Measurements from ENCODE around the gene TNIK.

TNIK gene

DNA sequence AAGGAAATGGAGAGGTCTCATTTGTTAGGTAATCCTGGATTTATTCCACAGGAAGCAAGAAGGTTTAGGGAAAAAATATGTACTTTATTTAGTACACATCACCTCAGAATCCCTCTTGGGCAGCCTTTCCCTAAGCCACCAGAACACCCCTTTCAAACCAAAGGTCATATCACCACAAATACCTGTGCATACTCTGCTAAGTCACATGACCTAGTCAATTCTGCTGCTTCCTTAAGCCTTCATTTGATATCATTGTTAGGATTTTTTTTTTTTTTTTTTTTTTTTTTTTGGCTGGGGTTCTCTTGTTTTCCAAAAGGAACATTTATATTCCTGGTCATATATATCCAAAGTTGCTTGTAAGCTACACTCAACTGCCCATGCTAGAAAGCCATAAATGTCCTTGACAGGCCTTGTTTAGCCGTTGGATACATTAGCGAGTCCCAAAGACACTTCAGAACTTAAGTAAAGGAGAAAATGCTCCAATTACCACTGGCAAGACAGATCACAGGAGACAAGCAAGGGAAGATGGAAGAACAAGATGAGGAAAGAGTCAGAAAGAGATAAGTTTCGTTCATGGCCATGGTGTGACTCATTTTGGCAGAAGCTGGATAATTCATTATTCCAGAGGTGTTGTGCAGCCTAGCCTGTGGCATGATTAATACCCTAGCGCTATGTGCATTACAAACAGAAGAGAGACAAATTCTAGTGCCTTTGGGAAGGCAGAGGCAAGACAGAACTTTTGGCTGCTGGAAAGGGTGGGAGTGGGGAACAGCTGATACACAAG is 278.1 kb downstream of the TNIK start:
- DNase-seq: no peak

DNA sequence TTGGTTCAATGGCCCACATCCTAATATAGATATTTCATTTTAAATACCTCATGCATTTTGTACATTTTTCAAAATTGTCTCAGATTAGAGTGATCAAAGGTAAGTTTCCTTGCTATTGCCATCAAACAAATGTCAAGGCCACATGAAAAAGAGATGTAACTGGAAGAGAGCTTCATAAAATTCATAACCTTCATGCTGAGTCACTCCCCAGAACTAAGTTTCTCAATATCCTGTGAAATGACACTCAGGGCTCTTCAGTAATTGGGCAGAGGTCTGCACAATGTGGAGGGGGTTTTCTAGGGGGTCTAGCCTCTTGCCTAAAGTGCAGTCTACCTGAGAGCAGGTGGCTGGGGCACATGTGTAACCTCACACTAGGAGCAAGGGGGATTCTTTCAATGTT is 281.5 kb downstream of the TNIK start:
- DNase-seq: no peak

DNA sequence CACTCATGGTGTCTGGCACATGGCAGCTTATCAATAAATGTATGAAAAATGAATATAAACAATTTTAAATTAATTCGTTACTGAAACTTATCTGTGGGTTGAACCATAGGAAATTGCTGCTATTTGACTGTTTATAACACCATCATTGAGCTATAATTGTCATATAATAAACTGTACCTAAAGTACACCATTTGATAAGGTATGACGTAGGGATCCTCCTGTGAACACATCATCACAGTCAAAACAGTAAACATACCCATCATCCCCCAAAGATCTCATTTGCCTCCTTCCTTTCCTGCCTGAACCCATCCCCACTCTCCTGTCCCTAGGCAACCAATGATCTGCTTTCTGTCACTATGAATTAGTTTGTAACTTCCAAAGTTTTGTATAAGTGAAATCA is 282.7 kb downstream of the TNIK start:
- no peak for DNase-seq

DNA sequence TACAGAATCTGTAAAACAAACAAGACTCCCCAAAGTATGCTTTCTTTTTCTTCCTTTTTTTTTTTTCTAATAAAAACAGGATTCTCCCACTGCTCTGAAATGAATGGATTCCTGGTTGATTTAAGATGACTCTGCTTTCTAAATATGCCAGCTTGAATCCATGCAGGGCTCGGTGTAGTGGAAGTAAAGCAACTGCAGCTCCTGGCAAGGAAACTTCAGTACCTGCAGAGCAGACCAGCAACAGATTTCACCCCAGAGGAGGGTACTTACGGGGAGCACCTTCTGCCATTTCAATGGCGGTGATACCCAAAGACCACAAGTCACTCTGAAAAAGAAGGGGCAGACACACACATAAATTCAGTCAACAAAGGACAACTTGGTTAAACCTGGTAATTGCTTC is 283.1 kb downstream of the TNIK start:
- DNase-seq: no peak

DNA sequence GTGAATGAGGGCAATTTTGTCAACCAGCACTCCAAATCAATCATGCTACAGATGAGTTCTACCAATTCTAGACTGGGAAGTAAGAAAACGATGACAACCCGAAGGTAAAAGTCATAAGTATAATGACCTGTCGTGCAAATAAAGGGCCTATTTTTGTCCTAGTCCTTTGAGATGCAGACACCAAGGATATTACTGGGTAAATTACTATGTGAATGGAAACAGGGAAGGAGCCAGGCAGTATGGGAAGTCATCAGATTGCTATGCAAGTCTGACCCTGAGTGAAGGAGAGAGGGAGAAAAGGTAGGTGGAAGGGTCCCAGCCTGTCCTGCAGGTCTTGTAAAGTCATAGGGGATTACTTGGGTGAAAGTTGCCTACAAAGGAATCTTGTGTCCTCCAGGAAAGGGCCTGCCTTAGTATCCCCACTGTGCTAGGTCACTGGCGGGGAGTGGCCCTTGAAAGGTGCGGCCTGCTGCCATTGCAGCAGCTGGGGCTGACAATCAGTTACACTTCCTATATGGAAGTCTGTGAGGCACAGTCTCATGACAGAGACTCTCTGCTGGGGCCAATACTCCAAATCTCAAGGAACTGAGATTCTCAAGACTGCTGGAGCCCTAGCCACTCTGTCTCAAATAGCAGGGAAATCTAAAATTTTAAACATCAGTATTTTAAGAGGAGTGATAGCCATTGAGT is 283.8 kb downstream of the TNIK start:
- DNase-seq: no peak

DNA sequence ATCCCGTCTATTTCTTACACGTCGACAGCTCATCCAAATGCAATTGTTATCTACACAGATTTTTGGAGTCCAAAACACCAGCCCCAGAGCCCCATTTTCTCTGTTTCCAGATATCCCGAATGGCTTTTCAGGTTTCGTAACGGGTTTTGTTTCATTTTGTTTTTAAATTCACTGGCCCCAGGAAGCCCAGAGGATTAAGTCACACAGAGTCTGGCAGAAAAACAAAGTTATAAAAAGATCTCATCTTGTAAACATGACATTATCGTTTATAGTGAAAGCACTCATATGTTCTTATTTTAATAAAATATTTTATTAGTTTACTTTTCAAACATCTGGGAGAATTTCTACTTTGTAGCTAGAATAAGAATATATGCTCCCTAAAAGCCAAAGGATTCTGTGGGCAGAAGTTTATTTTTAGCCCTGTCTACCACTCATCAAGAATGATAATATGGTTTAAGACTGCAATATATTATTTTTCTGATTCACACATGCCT is 284.4 kb downstream of the TNIK start:
- no peak for DNase-seq

DNA sequence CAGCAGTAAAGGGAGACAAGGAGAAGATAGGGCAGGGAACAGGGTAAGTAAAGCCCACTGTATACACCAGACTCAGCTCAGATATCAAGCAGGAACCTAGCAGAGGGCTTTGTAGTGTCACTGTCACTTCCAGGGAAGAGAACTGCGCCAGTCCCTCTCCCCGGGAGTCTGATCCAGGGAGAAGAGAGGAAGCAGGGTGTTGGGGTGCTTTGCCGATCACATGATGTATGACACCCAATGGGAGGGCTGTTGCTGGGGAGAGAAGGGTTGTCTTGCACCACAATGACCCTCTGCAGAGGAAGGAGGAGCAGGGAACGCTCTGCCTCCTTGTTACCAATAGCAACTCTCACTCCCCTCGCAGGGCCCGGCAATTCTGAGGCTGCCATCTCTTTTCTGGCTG is 286.5 kb downstream of the TNIK start:
- no peak for DNase-seq

DNA sequence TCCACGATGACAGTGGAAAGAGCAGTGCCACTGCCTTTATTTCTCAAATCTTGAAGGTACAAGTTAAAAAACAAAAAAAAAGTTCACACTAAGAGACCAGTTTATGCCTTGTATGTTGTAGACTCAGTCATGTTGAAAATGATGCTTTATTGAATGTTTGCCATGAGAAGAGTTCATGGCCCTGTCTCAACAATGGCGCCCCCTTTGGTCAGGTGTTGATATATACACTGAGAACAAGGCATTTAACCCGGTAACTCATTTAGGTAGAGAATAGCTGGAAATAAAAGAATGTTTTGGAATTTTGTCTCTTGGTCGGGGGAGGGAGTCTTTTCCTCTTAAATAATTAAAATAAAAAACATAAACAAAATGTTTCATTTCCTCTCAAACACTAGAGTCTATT is 288.1 kb downstream of the TNIK start:
- DNase-seq: no peak

DNA sequence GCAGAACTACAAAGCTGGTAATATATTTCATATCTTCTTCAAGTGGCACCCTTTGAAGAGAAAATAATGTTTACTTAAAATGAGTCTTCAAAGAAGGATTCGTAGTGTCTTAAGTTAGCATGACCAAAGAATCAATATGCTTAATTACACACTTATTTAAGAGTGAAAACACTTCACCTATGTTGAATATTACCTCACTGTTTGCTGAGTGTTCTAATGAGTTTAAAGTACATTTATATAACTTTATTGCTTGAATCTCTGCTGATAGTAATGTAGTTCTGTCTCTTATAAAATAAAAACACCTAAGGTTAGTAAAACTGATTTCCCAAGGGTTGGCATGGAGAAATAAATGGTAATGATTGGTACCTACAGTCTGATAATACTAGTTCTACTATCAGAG is 290.3 kb downstream of the TNIK start:
- no peak for DNase-seq

DNA sequence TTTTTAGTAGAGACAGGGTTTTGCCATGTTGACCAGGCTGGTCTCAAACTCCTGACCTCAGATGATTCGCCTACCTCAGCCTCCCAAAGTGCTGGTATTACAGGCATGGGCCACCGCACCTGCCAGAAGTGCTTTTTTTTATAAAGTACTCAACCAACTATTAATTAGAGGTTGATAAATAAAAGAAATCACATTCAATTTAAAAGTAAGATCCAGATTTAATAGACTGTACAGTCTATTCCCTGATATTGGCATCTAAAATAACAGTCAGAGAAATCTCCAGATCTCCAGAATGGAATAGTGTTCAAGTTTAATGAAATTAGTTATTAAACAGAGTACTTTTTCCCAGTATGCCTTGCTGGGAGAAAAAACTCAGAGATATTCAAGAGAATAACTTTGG is 290.8 kb downstream of the TNIK start:
- no peak for DNase-seq

DNA sequence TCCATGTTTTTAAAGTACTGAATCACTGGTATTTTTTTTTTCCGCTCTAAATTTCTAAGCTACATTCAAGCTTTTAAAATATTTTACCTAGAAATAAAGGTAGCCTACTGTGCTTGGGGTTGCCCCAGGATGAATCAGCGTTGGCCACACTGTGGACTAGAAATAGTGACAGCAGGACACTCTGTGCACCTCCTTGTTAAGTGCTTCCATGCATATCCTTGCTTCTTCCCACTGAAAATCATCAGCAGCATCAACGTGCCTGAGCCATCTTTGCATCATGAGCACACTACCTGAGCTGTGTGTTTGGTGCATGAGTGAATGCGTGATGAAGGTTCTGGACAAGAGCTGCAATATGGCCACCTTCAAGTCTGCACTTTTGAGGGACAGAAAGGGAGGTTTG is 291.7 kb downstream of the TNIK start:
- no peak for DNase-seq

DNA sequence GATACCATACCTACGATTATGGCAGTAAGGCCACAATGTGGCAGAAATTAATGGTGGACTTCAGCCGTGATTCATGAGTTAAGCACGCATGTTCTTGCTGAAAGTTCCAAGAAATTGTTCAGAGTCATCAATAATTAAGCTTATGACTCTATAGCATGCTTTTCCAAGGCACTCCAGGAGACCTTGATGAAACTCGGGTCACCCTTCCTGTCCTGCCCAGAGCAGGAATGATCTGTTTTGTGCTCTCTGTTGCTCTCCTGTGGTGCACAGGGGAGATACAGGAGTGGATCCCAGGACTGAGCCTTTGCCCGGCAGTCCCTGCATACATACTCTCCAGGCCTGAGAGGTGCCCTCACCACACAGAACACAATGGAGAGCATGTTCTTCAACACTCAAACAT is 292.1 kb downstream of the TNIK start:
- no peak for DNase-seq

DNA sequence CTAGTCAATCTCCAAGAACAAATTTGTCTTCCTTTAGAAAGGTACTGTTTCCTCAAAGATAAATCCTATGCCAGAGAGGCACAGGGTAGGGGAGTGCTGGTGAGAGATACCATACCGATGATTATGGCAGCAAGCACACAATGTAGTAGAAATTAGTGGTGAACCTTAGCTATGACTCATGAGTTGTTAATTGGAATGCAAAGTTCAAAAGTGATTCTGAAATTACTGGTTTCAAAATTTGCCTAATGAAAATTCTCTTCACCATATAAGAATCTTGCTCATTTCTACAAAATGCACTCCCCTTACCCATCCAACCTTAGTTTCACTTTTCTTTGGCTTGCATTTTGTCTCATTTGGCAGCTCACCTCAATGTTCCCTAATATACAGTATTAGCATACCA is 294.2 kb downstream of the TNIK start:
- no peak for DNase-seq

DNA sequence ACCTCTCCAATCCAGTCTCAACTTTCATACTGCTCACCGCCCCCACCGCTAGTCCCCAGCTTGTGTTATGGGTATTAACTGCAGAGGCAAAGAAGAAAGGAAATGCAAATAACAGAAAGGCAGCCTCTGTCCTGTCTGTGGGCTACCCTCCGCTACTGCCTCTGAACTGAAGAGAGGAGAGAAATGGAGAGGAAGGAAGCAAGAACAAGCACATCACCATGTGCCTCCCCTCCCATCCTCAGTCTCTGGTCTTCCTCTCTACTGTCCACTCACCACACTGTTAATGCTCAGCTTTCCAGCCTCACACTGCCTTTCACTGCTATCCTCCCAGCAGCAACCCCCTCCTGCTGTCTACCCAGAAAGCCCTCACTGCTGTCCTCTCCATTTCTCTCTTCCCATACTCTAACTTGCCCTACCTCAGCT is 294.7 kb downstream of the TNIK start:
- no peak for DNase-seq

DNA sequence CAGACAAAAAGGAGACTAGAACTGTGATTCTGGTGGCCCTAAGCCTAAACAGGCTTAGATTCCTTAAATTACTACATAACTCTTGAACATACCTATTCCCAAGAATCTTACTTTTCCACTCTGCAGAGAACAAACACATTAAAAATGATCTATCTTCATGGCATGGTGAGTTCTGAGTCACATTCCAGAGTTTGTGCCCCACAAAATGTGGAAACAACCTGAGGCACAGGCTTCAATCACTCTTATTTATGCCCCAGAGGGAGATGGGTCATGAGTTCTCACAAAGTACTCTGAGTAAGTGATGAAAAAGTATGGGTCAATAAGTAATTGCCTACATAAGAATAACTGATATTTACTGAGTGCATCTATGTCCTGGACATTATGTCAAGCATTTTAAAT is 296.1 kb downstream of the TNIK start:
- DNase-seq: no peak

DNA sequence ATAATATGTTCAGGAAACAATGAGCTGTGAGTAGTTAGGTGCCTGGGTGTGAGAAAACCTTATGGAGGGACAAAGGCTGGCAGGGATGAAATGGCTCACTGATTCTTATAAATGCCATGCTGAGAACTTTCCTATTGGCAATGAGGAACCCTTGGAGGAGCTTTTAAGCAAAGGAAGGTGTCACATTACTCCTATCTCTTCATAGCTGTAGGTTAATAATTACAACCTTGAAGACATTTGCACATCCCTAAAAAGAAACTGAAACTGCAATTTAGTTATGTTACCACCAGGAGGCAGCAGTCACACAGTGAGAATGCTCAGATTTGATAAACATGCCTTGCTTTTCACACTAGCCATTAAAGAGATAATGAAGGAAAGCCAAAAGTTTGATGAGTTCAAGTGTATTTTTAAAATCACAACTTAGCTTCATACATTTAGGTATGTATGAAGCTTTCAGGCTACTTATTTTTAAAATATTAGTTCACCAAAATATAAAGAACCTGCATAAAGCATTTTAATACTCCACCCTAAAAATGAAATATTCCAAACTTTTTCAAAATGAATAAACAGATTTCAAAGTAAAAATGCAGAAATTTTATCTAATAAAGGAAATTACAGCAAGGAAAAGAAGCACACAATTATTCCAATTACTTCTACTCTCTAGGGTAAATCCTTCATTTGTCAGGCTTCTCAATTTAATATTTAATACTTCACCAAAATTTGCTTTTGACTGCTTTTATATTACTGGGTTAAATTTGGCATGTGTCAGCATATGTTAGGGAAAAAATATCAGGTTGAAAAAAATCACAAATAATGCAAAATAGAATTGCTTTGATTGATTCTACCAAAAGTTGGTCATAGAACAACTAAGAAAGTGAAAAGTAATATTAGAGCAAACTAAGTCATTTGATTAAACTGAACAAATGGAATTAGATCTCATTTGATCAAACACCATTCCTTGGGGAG is 296.8 kb downstream of the TNIK start:
- no peak for DNase-seq

DNA sequence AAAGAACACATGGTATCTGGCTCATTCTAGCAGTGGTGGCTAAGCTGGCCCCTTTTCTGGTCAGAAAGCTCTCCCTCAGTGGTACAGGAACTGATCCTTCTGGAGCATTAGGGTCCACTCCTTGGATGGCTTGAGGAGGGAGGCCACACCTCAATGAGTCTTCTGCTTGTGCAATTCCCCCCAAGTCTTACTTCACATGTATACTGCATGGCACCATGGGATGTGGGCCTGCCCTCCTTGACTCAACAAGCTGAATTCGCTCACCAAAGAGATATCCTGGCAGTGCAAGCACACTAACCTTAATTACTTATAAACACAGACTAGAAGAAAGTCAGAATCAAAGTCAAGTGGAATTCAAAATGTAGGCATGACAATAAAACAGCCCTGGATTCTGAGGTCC is 299.9 kb downstream of the TNIK start:
- DNase-seq: no peak

DNA sequence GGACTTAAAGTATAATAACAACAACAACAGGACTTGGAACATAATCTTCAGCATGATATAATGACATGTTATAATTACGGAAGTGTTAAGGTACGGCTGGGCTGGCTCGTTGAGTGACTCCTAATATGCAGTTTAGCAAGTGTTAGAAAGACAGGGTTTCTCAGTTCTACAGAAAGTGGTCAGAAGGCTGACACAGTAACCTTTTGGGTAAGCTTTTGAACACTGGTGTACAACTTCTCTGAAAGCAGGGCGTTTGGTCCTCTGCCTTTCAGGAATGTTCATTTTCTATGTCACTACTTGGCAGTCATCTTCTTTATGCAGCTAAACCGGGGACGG is 300.4 kb downstream of the TNIK start:
- DNase-seq: no peak

DNA sequence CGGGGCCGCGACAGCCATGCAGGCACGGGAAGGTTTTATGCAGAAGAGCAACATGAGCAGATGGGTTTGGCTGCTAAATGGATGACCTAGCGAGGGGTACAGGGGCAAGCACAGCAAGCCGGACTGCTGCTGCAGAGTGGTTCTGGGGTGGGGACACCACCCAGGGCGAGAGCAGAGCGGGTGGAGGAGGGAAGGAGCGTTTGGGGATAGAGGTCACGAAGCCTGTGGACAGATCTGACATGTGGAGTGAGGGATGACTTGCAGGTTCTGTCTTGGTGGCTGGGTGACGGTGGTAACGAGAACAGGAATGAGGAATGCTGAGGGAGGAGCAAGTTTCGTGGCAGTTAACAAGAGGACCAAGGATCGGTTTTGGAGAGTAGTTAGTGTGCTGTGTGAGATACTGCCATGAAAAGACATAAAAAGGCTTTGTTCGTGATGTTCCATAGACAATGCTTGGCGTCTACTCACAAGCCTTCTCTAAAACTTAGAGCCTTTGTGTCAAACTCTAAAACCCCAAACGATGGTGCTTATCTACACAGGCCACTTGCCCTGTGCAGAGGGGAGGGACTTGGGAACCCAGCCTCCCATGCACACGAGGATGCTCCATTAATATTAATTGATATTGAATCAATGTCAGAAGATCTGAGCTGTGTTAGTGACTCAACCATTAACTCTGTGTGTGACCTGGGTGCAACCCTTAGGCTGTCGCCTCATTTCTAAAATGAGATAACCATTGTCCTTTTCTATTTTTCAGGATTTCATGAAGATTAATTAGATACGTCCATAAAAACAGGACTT is 301.0 kb downstream of the TNIK start:
- DNase-seq: no peak

DNA sequence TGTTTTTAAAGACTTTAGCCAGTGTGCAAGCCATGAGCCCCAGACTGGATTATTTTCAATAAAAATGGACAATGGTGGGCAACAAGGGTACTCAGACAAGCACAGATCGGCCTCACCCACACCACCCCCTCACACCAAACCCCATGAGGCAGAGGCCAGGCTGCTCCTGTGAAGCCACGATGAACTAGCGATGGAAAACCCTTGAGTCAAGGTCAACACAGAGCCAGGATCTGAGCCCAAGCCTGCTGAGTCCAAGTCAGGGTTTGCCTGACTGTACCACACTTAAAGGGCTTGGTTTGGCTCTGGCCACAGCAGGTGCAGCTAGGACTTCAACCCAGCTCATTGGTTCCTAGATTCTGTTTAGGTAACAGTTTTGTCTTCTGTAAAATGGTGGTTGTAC is 302.2 kb downstream of the TNIK start:
- DNase-seq: no peak

DNA sequence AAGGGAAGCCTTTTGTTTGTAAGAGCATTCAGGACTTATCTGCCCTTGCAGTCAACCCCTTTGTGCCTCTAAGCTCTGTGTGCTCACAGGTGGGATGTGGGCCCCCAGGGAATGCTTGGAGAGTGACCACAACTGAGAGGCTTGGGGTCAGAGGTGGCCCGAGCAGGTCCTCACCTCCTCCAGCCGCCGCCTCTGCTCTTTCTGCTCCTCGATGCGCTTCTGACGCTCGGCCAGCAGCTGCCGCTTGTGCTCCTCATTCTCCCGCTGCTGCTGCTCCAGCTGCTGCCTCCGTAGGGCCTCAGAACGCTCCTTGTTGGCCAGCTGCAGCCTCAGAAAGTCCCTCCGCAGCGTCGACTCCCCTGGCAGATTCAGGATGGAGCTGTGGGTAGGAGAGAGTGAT is 302.9 kb downstream of the TNIK start:
- DNase-seq: no peak

DNA sequence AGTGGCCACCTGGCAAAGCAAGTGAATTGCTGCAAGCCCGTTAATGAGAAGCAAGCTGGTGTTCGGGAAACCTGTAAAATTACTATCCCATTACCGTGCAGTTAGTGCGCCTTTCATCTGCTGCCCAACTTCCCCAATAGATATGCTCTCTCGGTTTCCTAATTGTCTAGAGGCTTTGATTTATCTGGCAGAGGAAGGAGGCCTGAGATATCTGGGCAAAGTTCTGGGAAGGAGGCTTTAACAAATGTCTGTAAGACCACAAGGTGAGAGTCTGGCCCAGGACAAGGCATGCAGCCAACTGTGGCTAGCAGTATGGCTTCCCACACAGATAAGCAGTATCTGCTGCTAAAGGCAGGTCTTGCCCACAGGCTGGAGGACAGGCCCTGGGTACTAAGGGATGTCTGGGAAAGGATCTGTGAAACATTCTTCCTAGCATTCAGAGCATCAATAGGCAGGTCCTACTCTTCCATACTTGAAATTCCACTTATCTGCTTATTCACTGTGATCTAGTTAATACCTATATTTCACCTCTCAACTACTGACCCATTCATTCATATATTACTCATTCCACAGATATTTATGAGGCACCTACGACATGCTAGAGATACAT is 303.7 kb downstream of the TNIK start:
- no peak for DNase-seq
